Measurements from ENCODE around the gene SHOC1. TPM values are rescaled to one million over a fixed set of nuclear protein-coding genes. Genes with fewer than 3 reads are reported as not detected.

SHOC1 gene
- total RNA-seq, 1 experiment from 2014 or later = 1.1 TPM

- H3K4me2 ChIP-seq (ENCODE audit: low read length) = no peak overlapping the region
- H3K79me2 ChIP-seq (ENCODE audit: insufficient read depth, low read length) = no peaks in the 10 kb centered on the region
- H4K20me1 ChIP-seq (ENCODE audit: insufficient read depth) = no peaks in the 10 kb centered on the region
- H3K9me3 ChIP-seq (ENCODE audit: control insufficient read depth in 1 of 2, insufficient read depth in 1 of 2, low read depth in 1 of 2, low read length in 2 of 2) = no peaks in the 10 kb centered on the region
- H2AFZ ChIP-seq (ENCODE audit: low read depth, low read length, poor library complexity, severe bottlenecking) = no peak overlapping the region
- no peaks in the 10 kb centered on the region for H3K9me2 ChIP-seq (ENCODE audit: insufficient read depth)
- no TSS peak for BruUV-seq (replicated peaks)
- ChIA-PET POLR2A (no interaction called here), RAD21 (ENCODE audit: low non-redundant PET in 1 of 2, low total read pairs in 2 of 2, uncharacterized antibody in 2 of 2, unreplicated experiment in 2 of 2) (no interaction called here), CTCF (no interaction called here)
- no peak for TF ChIP-seq RAD21 (IDR thresholded peaks at IDR 0.05; ENCODE audit: low read depth)
- no peak for TF ChIP-seq ZNF274 (IDR thresholded peaks at IDR 0.05; ENCODE audit: low read depth, low read length)
- no peak for TF ChIP-seq ATF3 (IDR thresholded peaks at IDR 0.05)
- no peak for TF ChIP-seq JUND (IDR thresholded peaks at IDR 0.05)
- TF ChIP-seq, protein P1, sequence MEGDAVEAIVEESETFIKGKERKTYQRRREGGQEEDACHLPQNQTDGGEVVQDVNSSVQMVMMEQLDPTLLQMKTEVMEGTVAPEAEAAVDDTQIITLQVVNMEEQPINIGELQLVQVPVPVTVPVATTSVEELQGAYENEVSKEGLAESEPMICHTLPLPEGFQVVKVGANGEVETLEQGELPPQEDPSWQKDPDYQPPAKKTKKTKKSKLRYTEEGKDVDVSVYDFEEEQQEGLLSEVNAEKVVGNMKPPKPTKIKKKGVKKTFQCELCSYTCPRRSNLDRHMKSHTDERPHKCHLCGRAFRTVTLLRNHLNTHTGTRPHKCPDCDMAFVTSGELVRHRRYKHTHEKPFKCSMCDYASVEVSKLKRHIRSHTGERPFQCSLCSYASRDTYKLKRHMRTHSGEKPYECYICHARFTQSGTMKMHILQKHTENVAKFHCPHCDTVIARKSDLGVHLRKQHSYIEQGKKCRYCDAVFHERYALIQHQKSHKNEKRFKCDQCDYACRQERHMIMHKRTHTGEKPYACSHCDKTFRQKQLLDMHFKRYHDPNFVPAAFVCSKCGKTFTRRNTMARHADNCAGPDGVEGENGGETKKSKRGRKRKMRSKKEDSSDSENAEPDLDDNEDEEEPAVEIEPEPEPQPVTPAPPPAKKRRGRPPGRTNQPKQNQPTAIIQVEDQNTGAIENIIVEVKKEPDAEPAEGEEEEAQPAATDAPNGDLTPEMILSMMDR (IDR thresholded peaks at IDR 0.05 in 2 of 3, conservative IDR thresholded peaks at IDR 0.05 in 1 of 3; ENCODE audit: borderline replicate concordance in 1 of 3, insufficient read depth in 1 of 3, low read depth in 2 of 3, low read length in 2 of 3) = no peak
- TF ChIP-seq CEBPB (IDR thresholded peaks at IDR 0.05; ENCODE audit: low read depth) = no peak
- no peak for TF ChIP-seq ZFX (IDR thresholded peaks at IDR 0.05)
- no peak for TF ChIP-seq FOSL1 (IDR thresholded peaks at IDR 0.05; ENCODE audit: low read depth)
- TF ChIP-seq EGR1 (IDR thresholded peaks at IDR 0.05; ENCODE audit: low read depth) = no peak
- H3K27me3 ChIP-seq (ENCODE audit: insufficient read depth, low read length) = no peaks in the 10 kb centered on the region
- ATAC-seq (no peak), DNase-seq (ENCODE audit: low read depth, low spot score) (no peak)
- no peak overlapping the region for H3K9ac ChIP-seq (ENCODE audit: low read length)
- intact Hi-C loops (cut with micrococcal nuclease) = no loop called here
- H3K4me3 ChIP-seq (replicated peaks in 1 of 2; ENCODE audit: low read depth in 1 of 2, low read length in 2 of 2) = no peak overlapping the region
- no peak overlapping the region for H3K27ac ChIP-seq (ENCODE audit: low read depth, low read length)
- H3K4me1 ChIP-seq (ENCODE audit: control insufficient read depth in 1 of 2, insufficient read depth in 2 of 2, low read length in 2 of 2) = peaks cover 0 to 17% of the 10 kb centered on the region in 2 experiments; a peak in 3 of 4 replicates
- no peaks in the 10 kb centered on the region for H3K36me3 ChIP-seq (ENCODE audit: control insufficient read depth in 1 of 2, insufficient read depth in 2 of 2, low read length in 2 of 2)
Observed at GRCh38 chr9:111807197-111807596, 12.5 kb upstream of the SHOC1 start.

DNA sequence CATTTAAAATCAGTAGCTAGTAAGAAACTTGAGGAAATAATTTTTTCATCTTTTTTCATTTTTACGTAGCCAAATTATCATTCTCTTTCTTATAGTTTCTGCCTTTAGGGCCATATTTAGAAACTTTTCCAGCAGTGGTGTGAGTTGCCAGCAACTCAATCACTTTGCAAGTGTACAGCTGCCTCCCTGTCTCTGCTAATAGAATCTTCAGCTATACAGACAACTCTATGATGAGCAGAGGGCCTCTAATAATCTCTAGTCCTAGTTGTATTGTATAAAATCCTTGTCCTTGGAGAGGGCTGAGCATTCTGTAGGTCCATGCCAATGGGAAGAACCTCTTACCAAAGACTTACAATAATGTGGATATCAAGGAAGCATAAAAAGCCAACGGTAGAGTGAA is 11.5 kb upstream of the SHOC1 start:
- H3K4me2 ChIP-seq (ENCODE audit: low read length) = peak overlapping the region; percentile 30
- ChIA-PET POLR2A (no interaction called here), CTCF (no interaction called here), RAD21 (ENCODE audit: low non-redundant PET in 1 of 2, low total read pairs in 2 of 2, uncharacterized antibody in 2 of 2, unreplicated experiment in 2 of 2) (no interaction called here)
- no peak overlapping the region for H3K4me3 ChIP-seq (replicated peaks in 1 of 2; ENCODE audit: low read depth in 1 of 2, low read length in 2 of 2)
- no TSS peak for BruUV-seq (replicated peaks)
- no peaks in the 10 kb centered on the region for H4K20me1 ChIP-seq (ENCODE audit: insufficient read depth)
- ATAC-seq = no peak
- H3K79me2 ChIP-seq (ENCODE audit: insufficient read depth, low read length) = no peaks in the 10 kb centered on the region
- no peaks in the 10 kb centered on the region for H3K27me3 ChIP-seq (ENCODE audit: insufficient read depth, low read length)
- peaks cover 0 to 17% of the 10 kb centered on the region in 2 experiments; a peak in 3 of 4 replicates for H3K4me1 ChIP-seq (ENCODE audit: control insufficient read depth in 1 of 2, insufficient read depth in 2 of 2, low read length in 2 of 2)
- TF ChIP-seq SP1 (IDR thresholded peaks at IDR 0.05; ENCODE audit: low read depth) = peak; percentile 3; the same call in 1 of the 2 replicates
- TF ChIP-seq EGR1 (IDR thresholded peaks at IDR 0.05; ENCODE audit: low read depth) = no peak
- TF ChIP-seq EZH2 (IDR thresholded peaks at IDR 0.05) = no peak
- no peak for TF ChIP-seq TCF7L2 (IDR thresholded peaks at IDR 0.05; ENCODE audit: borderline replicate concordance, extremely low read depth, insufficient read depth, insufficient read length)
- intact Hi-C loops (cut with micrococcal nuclease) = no loop called here
- no peak overlapping the region for H2AFZ ChIP-seq (ENCODE audit: low read depth, low read length, poor library complexity, severe bottlenecking)
- no peaks in the 10 kb centered on the region for H3K9me3 ChIP-seq (ENCODE audit: control insufficient read depth in 1 of 2, insufficient read depth in 1 of 2, low read depth in 1 of 2, low read length in 2 of 2)
- no peaks in the 10 kb centered on the region for H3K9me2 ChIP-seq (ENCODE audit: insufficient read depth)
- H3K9ac ChIP-seq (ENCODE audit: low read length) = no peak overlapping the region
- DNase-seq (ENCODE audit: low read depth, low spot score) = no peak
- no peak overlapping the region for H3K27ac ChIP-seq (ENCODE audit: low read depth, low read length)
- H3K36me3 ChIP-seq (ENCODE audit: control insufficient read depth in 1 of 2, insufficient read depth in 2 of 2, low read length in 2 of 2) = no peaks in the 10 kb centered on the region
